Ishikawa (cell line): Measurements from ENCODE around the gene METTL13.

Source experiments
- CEBPB ChIP-seq: IDR thresholded peaks from 2 replicates; pipeline ENCODE4 v1.6.1; 2012
- CREB1 ChIP-seq: IDR thresholded peaks from 2 replicates; pipeline ENCODE4 v1.6.1; 2012; ENCODE audit warnings: low read depth
- EGR1 ChIP-seq: IDR thresholded peaks from 2 replicates; pipeline ENCODE4 v1.6.1; 2012
- EP300 ChIP-seq: IDR thresholded peaks from 2 replicates; pipeline ENCODE4 v1.6.1; 2012; ENCODE audit warnings: borderline replicate concordance
- FOXM1 ChIP-seq: IDR thresholded peaks from 2 replicates; pipeline ENCODE4 v1.6.1; 2012; ENCODE audit warnings: low read depth, borderline replicate concordance
- NFIC ChIP-seq: IDR thresholded peaks from 2 replicates; pipeline ENCODE4 v1.6.1; 2012
- RAD21 ChIP-seq: IDR thresholded peaks from 2 replicates; pipeline ENCODE4 v1.6.1; 2012; ENCODE audit warnings: low read depth
- TAF1 ChIP-seq: IDR thresholded peaks from 2 replicates; pipeline ENCODE4 v1.6.1; 2012; ENCODE audit warnings: low read depth, mild to moderate bottlenecking
- TCF12 ChIP-seq: IDR thresholded peaks from 2 replicates; pipeline ENCODE4 v1.6.1; 2012; ENCODE audit warnings: low read depth
- TEAD4 ChIP-seq: IDR thresholded peaks from 2 replicates; pipeline ENCODE4 v1.6.1; 2012
- YY1 ChIP-seq: IDR thresholded peaks from 2 replicates; pipeline ENCODE4 v1.6.1; 2012; ENCODE audit warnings: low read depth
- ZBTB7A ChIP-seq: IDR thresholded peaks from 2 replicates; pipeline ENCODE4 v1.6.1; 2012; ENCODE audit warnings: low read depth
- TF ChIP-seq, protein P1 (sequence below): IDR thresholded peaks from 2 replicates; pipeline ENCODE4 v1.6.1; 2012
- TF ChIP-seq, protein P2 (sequence below): IDR thresholded peaks from 2 replicates; pipeline ENCODE4 v1.6.1; 2012; ENCODE audit warnings: low read depth, mild to moderate bottlenecking
- TF ChIP-seq, protein P3 (sequence below): IDR thresholded peaks from 2 replicates; pipeline ENCODE4 v1.6.1; 2012

Gene METTL13

GRCh38 chr1:171769171-171769570 is 12.3 kb upstream of the METTL13 start:
- TF ChIP-seq, protein P1, sequence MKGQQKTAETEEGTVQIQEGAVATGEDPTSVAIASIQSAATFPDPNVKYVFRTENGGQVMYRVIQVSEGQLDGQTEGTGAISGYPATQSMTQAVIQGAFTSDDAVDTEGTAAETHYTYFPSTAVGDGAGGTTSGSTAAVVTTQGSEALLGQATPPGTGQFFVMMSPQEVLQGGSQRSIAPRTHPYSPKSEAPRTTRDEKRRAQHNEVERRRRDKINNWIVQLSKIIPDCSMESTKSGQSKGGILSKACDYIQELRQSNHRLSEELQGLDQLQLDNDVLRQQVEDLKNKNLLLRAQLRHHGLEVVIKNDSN, result no peak

- TF ChIP-seq EGR1 (no peak), TAF1 (no peak), FOXM1 (no peak), EP300 (no peak), YY1 (no peak)
Observed at GRCh38 chr1:171769754-171770153, 11.7 kb upstream of the METTL13 start.

DNA sequence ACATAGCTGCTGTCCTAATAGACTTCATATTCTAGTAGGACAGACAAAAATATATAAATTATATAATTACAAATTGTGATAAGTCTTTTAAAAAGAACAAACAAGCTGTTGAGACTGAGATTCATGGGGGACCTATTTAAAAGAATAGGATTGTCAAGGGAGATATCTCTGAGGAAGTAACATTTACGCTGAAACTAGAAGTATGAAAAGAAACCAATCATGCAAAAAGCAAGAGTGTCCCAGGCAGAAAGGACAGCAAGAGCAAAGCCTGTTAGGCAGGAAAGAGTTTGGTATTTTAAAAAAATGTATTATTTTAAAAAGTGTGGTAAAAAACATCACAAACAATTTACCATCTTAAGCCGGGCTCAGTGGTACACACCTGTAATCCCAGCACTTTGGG is 9.1 kb upstream of the METTL13 start:
- TF ChIP-seq TAF1, result no peak
- TF ChIP-seq CREB1, result no peak
- no peak for TF ChIP-seq FOXM1
- no peak for TF ChIP-seq ZBTB7A
- TF ChIP-seq EP300, result no peak
- no peak for TF ChIP-seq TEAD4
- no peak for TF ChIP-seq CEBPB
- no peak for TF ChIP-seq EGR1
- TF ChIP-seq, protein P2, sequence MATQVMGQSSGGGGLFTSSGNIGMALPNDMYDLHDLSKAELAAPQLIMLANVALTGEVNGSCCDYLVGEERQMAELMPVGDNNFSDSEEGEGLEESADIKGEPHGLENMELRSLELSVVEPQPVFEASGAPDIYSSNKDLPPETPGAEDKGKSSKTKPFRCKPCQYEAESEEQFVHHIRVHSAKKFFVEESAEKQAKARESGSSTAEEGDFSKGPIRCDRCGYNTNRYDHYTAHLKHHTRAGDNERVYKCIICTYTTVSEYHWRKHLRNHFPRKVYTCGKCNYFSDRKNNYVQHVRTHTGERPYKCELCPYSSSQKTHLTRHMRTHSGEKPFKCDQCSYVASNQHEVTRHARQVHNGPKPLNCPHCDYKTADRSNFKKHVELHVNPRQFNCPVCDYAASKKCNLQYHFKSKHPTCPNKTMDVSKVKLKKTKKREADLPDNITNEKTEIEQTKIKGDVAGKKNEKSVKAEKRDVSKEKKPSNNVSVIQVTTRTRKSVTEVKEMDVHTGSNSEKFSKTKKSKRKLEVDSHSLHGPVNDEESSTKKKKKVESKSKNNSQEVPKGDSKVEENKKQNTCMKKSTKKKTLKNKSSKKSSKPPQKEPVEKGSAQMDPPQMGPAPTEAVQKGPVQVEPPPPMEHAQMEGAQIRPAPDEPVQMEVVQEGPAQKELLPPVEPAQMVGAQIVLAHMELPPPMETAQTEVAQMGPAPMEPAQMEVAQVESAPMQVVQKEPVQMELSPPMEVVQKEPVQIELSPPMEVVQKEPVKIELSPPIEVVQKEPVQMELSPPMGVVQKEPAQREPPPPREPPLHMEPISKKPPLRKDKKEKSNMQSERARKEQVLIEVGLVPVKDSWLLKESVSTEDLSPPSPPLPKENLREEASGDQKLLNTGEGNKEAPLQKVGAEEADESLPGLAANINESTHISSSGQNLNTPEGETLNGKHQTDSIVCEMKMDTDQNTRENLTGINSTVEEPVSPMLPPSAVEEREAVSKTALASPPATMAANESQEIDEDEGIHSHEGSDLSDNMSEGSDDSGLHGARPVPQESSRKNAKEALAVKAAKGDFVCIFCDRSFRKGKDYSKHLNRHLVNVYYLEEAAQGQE, result no peak
- TF ChIP-seq NFIC, result no peak
- TF ChIP-seq RAD21, result no peak
- TF ChIP-seq, protein P1, result no peak
- TF ChIP-seq TCF12, result no peak
- no peak for TF ChIP-seq YY1
- TF ChIP-seq, protein P3, sequence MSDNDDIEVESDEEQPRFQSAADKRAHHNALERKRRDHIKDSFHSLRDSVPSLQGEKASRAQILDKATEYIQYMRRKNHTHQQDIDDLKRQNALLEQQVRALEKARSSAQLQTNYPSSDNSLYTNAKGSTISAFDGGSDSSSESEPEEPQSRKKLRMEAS, result no peak

DNA sequence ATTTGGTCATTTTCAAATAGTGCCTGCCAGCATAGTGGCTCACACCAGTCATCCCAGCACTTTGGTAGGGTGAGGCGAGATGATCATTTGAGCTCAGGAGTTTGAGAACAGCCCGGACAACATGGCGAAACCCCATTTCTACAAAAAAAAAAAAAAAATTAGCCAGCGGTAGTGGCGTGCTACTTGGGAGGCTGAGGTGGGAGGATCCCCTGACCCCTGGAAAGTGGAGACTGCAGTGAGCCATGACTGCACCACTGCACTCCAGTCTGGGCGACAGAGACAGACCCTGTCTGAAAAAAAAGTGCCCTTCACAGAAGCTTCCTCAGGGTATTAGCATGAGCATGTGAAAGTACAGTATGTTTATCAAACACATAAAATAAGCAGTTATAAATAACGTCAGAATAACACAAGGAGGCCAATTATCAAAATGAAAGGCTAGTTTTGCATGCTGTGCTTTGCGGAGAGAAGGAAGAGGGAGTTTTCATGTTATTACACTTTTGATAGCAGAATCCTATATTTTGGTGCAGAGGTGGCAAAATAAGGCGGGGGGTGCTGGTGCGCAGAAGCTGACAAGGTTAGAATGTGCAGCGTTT is 781 bp upstream of the METTL13 start:
- TF ChIP-seq EP300 (no peak), FOXM1 (no peak), EGR1 (no peak)

DNA sequence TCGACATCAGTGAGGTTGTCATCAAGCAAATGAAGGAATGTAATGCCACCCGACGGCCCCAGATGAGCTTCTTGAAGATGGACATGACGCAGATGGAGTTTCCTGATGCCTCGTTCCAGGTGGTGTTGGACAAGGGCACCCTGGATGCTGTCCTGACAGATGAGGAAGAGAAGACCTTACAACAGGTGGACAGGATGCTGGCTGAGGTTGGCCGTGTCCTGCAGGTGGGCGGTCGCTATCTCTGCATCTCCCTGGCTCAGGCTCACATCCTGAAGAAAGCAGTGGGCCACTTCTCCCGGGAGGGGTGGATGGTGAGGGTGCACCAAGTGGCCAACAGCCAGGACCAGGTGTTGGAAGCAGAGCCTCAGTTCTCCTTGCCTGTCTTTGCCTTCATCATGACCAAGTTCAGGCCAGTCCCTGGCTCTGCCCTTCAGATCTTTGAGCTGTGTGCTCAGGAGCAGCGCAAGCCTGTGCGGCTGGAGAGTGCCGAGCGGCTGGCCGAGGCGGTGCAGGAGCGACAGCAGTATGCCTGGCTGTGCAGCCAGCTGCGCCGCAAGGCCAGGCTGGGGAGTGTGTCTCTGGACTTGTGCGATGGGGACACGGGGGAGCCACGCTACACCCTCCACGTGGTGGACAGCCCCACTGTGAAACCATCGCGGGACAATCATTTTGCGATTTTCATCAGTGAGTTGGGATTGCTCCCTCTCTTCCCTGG is 2.5 kb downstream of the METTL13 start:
- TF ChIP-seq TAF1 (no peak), ZBTB7A (no peak), RAD21 (no peak), NFIC (no peak), EP300 (no peak), EGR1 (no peak), YY1 (no peak), CEBPB (no peak), TCF12 (no peak), CREB1 (no peak), FOXM1 (no peak), TEAD4 (no peak)
- TF ChIP-seq, protein P3, result no peak
- TF ChIP-seq, protein P1, result no peak
- TF ChIP-seq, protein P2, result no peak

- TF ChIP-seq CREB1 (no peak), FOXM1 (no peak), YY1 (no peak), CEBPB (no peak), RAD21 (no peak), TCF12 (no peak), NFIC (no peak), TAF1 (no peak), TEAD4 (no peak), EP300 (no peak)
- TF ChIP-seq, protein P3, result no peak
- TF ChIP-seq, protein P1, result no peak
- TF ChIP-seq, protein P2, result no peak
Observed at GRCh38 chr1:171784784-171785183, 3.3 kb downstream of the METTL13 start.
